Breast epithelium (tissue), 4 donors: ENCODE results near the gene PPM1G. TPM values are rescaled to one million over a fixed set of nuclear protein-coding genes. Genes with fewer than 3 reads are reported as not detected.
"Not testable (repeated sequence)": the region's sequence is repeated elsewhere in the genome, so short reads cannot be mapped to it uniquely, and the experiment has no call there.

Experiments
- DNase-seq, 2 donors: peaks; one replicate each; pipeline ENCODE4 v3.0.0-alpha.2; 2019; ENCODE audit warnings: low spot score in 2 of 2
- H3K27ac ChIP-seq, 2 donors: fragments of 200-600 bp; sonication (generic) in 1 of 2; one replicate each; pipeline ENCODE4 v1.5.1; 2016 to 2019; ENCODE audit warnings: mild to moderate bottlenecking in 1 of 2
- H3K27me3 ChIP-seq, 2 donors: fragments of 200-600 bp; sonication (generic) in 1 of 2; one replicate each; pipeline versions ENCODE4 v1.5.1 to v1.6.0; 2017 to 2019; ENCODE audit warnings: control low read depth in 1 of 2, mild to moderate bottlenecking in 1 of 2
- H3K36me3 ChIP-seq: fragments of 200-600 bp; one replicate; pipeline ENCODE4 v1.5.1; 2019
- H3K4me1 ChIP-seq, 2 donors: fragments of 200-600 bp; sonication (generic); one replicate each; pipeline ENCODE4 v1.5.1; 2016 to 2019; ENCODE audit warnings: control low read depth in 1 of 2
- H3K4me3 ChIP-seq, 3 donors: fragments of 200-600 bp; sonication (generic); 1 replicate in 2 of 3; 2 replicates in 1 of 3; pipeline ENCODE4 v1.5.1; 2016 to 2019; ENCODE audit warnings: mild to moderate bottlenecking in 3 of 3, moderate library complexity in 2 of 3
- H3K9me3 ChIP-seq, 2 donors: fragments of 200-600 bp; sonication (generic) in 1 of 2; one replicate each; pipeline ENCODE4 v1.5.1; 2016 to 2019; ENCODE audit warnings: control low read depth in 1 of 2
- POLR2A ChIP-seq: fragments of 450-650 bp; IDR thresholded peaks from one replicate; pipeline ENCODE4 v1.6.1; 2016; ENCODE audit warnings: antibody characterized with exemption, mild to moderate bottlenecking, moderate library complexity
- POLR2AphosphoS5 ChIP-seq, 3 donors: sonication (generic); formaldehyde crosslinking; IDR thresholded peaks; one replicate each; pipeline ENCODE4 v1.6.1; 2017; ENCODE audit warnings: antibody characterized with exemption in 3 of 3
- intact Hi-C: fragments of 100-400 bp; cut with DNase I; formaldehyde crosslinking; loops from one replicate; pipeline ENCODE4 v1.15.1; 2023; ENCODE audit warnings: low total_unique reads
- total RNA-seq, 3 donors: library from RNA; depleted of rRNA; stranded (reverse); fragments of >200 nt; gene quantifications; one replicate each; pipeline ENCODE4 v1.1.0, GENCODE V29; 2016
- TF ChIP-seq, protein P1 (sequence below), 3 donors: fragments of 450-650 bp; IDR thresholded peaks; one replicate each; pipeline ENCODE4 v1.5.1; 2016 to 2017; ENCODE audit warnings: antibody characterized with exemption in 3 of 3, mild to moderate bottlenecking in 3 of 3, moderate library complexity in 3 of 3

PPM1G gene
- total RNA-seq, 3 donors from 2014 or later: 46.2 to 59.0 (median 54.4) TPM

DNA sequence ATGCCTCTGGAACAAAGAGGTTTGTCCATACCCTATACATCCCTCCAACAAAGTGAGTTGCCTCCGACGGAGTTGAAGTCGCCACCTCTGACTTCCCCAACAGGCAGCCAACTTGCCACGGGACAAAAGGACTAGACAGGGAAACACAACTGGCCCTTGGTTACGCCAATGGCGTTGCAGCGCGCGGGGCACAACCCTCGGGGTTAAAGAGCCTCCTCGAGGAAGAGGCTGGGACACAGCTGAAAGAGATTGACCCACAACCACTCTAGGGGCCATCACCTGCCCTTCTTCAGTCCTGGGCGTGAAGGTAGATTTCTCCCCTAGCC lies 53.4 kb downstream of the PPM1G start:
- no peaks in the 10 kb centered on the region for H3K27me3 ChIP-seq
- peak in 1 of 2 donors; percentile 44 for DNase-seq
- peaks cover 2 to 9% of the 10 kb centered on the region in 2 donors for H3K4me1 ChIP-seq
- H3K9me3 ChIP-seq: no peaks in the 10 kb centered on the region
- H3K36me3 ChIP-seq: no peaks in the 10 kb centered on the region
- H3K27ac ChIP-seq: peak overlapping the region; percentile 86 to 94
- TF ChIP-seq, protein P1, sequence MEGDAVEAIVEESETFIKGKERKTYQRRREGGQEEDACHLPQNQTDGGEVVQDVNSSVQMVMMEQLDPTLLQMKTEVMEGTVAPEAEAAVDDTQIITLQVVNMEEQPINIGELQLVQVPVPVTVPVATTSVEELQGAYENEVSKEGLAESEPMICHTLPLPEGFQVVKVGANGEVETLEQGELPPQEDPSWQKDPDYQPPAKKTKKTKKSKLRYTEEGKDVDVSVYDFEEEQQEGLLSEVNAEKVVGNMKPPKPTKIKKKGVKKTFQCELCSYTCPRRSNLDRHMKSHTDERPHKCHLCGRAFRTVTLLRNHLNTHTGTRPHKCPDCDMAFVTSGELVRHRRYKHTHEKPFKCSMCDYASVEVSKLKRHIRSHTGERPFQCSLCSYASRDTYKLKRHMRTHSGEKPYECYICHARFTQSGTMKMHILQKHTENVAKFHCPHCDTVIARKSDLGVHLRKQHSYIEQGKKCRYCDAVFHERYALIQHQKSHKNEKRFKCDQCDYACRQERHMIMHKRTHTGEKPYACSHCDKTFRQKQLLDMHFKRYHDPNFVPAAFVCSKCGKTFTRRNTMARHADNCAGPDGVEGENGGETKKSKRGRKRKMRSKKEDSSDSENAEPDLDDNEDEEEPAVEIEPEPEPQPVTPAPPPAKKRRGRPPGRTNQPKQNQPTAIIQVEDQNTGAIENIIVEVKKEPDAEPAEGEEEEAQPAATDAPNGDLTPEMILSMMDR (IDR thresholded peaks at IDR 0.05): no peak
- TF ChIP-seq POLR2AphosphoS5 (IDR thresholded peaks at IDR 0.05) (no peak), POLR2A (no peak)
- intact Hi-C loops: no loop called here
- H3K4me3 ChIP-seq: peak overlapping the region; percentile 74 to 81 (median 75)

DNA sequence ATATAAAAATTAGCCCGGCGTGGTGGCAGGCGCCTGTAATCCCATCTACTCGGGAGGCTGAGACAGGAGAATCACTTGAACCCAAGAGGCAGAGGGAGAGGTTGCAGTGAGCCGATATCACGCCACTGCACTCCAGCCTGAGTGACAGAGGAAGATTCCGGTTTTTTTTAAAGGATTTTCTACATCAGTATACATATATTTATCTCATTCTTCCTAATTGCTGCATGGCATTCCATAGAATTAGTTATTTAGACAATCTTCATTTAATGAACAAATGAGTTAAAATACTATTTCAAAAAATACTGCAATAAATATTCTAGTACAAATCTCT lies 54.8 kb downstream of the PPM1G start:
- H3K36me3 ChIP-seq: no peaks in the 10 kb centered on the region
- no peak overlapping the region for H3K27ac ChIP-seq
- peaks cover 2 to 9% of the 10 kb centered on the region in 2 donors for H3K4me1 ChIP-seq
- H3K9me3 ChIP-seq: no peaks in the 10 kb centered on the region
- no peak overlapping the region for H3K4me3 ChIP-seq
- intact Hi-C loops: no loop called here
- DNase-seq: no peak
- no peaks in the 10 kb centered on the region for H3K27me3 ChIP-seq
- TF ChIP-seq POLR2AphosphoS5 (IDR thresholded peaks at IDR 0.05): no peak
- TF ChIP-seq POLR2A: no peak
- TF ChIP-seq, protein P1 (IDR thresholded peaks at IDR 0.05): no peak

DNA sequence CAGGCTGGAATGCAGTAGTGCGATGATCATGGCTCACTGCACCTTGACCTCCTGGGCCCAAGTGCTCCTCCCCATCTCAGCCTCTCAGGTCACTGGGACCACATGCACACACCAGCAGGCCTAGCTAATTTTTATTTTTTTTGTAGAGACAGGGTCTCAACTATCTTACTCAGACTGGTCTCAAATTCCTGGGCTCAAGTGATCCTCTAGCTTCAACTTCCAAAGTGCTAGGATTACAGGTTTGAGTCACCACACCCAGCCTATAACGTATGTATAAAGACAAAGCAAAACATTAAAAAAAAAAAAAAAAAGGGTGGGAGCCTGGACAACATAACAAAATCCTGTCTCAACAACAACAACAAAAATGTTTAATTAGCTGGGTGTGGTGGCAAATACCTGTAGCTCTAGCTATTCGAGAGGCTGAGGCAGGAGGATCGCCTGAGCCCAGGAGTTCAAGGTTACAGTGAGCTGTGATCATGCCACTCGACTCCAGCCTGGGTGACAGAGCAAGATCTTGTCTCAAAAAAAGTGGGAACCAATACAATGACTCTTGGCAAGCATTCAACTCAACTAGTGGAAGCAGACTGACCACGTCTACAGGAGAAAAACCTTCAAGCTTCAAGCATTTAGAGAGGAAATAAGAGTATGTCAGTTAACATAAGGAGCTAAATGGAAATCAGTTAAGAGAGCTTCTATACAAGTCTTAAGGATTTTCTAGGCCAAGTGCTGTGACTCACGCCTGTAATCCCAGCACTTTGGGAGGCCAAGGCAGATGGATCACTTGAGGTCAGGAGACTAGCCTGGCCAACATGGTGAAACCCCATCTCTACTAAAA lies 55.4 kb downstream of the PPM1G start:
- no peaks in the 10 kb centered on the region for H3K36me3 ChIP-seq
- H3K4me3 ChIP-seq: no peak overlapping the region
- DNase-seq: no peak
- TF ChIP-seq, protein P1 (IDR thresholded peaks at IDR 0.05): no peak
- TF ChIP-seq POLR2A: no peak
- no peak for TF ChIP-seq POLR2AphosphoS5 (IDR thresholded peaks at IDR 0.05)
- peaks cover 2 to 9% of the 10 kb centered on the region in 2 donors for H3K4me1 ChIP-seq
- no peaks in the 10 kb centered on the region for H3K9me3 ChIP-seq
- intact Hi-C loops: no loop called here
- no peaks in the 10 kb centered on the region for H3K27me3 ChIP-seq
- H3K27ac ChIP-seq: no peak overlapping the region

DNA sequence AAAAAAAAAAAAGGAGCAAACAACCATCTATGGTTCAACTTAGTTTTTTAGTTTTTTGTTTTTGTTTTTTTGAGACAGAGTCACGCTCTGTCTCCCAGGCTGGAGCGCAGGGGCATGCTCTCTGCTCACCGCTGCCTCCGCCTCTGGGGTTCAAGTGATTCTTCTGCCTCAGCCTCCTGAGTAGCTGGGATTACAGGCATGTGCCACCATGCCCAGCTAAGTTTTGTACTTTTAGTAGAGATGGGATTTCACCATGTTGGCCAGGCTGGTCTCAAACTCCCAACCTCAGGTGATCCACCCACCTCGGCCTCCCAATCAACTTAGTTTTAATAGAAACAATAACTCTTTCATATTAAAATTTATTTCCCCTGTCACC lies 56.0 kb downstream of the PPM1G start:
- DNase-seq, H3K4me3 ChIP-seq, H3K4me1 ChIP-seq, H3K9me3 ChIP-seq, intact Hi-C loops, H3K36me3 ChIP-seq, H3K27me3 ChIP-seq, H3K27ac ChIP-seq: not testable (repeated sequence)

DNA sequence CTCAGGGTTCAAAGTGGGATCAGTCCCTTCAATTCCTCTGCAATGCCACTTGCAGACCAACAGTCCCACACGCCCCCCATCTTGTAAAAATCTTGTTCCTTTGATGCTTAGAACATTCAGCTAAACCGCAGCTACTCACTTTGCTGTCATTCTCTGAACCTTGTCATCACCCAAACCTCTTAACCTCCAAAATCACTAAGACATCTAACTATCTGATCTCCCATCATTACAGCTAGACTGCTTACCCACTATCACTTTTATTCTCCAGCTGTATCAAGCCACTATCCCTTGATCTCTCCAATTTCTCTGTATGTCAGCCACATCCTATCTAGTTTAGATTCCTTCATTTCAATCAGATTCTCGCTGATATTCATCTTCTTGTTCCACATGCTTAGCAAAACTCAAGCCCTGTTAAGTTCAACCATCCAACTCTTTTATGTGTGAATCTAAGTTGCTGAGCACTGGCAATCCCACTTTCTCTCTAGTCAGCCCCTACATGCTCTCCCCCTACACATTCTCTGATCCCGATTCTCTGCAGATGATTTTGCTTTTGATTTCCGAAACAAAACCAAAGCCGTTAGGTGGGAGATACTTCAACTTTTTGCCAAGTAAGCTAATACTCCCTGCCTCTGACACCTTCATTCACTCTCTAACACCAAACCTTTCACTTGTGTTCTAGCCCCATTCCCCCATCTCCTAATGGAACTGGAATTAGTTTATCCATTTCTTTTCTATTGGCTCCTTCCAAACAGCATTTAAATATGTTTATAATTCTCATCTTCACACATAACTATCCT lies 57.4 kb downstream of the PPM1G start:
- H3K9me3 ChIP-seq: no peaks in the 10 kb centered on the region
- H3K4me1 ChIP-seq: peaks cover 2 to 9% of the 10 kb centered on the region in 2 donors
- TF ChIP-seq POLR2A (no peak), POLR2AphosphoS5 (IDR thresholded peaks at IDR 0.05) (no peak)
- TF ChIP-seq, protein P1 (IDR thresholded peaks at IDR 0.05): no peak

More for the DNA sequence above, 57.4 kb downstream of the PPM1G start:
- Histone ChIP-seq H3K27me3 (no peaks in the 10 kb centered on the region), H3K4me3 (no peak overlapping the region), H3K27ac (no peak overlapping the region), H3K36me3 (no peaks in the 10 kb centered on the region)
- intact Hi-C loops: no loop called here
- no peak for DNase-seq
